ENCODE measurements around the gene KRT20.

- TF ChIP-seq EZH2 (IDR thresholded peaks at IDR 0.05; ENCODE audit: insufficient read depth, poor library complexity, severe bottlenecking) (no peak), EZH2phosphoT487 (IDR thresholded peaks at IDR 0.05; ENCODE audit: insufficient read depth, low read depth) (no peak)
Observed at GRCh38 chr17:40854175-40854814, 30.7 kb downstream of the KRT20 start.

All from GM23248 (cell line).